ENCODE measurements around the gene ATP2C2.

Gene ATP2C2

DNA sequence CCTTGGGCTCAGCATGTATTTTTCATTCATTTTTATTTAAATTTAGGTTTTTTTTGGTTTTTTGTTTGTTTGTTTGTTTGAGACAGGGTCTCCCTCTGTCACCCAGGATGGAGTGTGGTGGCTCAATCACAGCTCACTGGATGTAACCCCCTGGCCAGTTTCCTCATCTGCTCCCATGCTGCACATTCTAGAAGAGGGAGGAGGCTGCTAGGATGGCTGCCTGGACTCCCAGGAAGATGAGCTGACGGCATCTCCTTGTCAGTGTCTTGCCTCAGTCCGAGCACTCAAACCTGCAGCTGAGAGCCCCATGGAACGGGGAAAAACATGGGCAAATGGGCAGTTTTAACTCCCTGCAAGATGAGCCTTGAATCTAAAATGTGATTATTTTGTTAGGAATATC lies 128.7 kb downstream of the ATP2C2 start:
- peaks cover 19% of the 10 kb centered on the region for H3K36me3 ChIP-seq (ENCODE audit: control insufficient read depth, low read length)
- TF ChIP-seq, protein P1, sequence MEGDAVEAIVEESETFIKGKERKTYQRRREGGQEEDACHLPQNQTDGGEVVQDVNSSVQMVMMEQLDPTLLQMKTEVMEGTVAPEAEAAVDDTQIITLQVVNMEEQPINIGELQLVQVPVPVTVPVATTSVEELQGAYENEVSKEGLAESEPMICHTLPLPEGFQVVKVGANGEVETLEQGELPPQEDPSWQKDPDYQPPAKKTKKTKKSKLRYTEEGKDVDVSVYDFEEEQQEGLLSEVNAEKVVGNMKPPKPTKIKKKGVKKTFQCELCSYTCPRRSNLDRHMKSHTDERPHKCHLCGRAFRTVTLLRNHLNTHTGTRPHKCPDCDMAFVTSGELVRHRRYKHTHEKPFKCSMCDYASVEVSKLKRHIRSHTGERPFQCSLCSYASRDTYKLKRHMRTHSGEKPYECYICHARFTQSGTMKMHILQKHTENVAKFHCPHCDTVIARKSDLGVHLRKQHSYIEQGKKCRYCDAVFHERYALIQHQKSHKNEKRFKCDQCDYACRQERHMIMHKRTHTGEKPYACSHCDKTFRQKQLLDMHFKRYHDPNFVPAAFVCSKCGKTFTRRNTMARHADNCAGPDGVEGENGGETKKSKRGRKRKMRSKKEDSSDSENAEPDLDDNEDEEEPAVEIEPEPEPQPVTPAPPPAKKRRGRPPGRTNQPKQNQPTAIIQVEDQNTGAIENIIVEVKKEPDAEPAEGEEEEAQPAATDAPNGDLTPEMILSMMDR (IDR thresholded peaks at IDR 0.05; ENCODE audit: low read depth, low read length, poor library complexity, severe bottlenecking) = no peak
- no peak for TF ChIP-seq EZH2phosphoT487 (IDR thresholded peaks at IDR 0.05; ENCODE audit: borderline replicate concordance, low read length)

DNA sequence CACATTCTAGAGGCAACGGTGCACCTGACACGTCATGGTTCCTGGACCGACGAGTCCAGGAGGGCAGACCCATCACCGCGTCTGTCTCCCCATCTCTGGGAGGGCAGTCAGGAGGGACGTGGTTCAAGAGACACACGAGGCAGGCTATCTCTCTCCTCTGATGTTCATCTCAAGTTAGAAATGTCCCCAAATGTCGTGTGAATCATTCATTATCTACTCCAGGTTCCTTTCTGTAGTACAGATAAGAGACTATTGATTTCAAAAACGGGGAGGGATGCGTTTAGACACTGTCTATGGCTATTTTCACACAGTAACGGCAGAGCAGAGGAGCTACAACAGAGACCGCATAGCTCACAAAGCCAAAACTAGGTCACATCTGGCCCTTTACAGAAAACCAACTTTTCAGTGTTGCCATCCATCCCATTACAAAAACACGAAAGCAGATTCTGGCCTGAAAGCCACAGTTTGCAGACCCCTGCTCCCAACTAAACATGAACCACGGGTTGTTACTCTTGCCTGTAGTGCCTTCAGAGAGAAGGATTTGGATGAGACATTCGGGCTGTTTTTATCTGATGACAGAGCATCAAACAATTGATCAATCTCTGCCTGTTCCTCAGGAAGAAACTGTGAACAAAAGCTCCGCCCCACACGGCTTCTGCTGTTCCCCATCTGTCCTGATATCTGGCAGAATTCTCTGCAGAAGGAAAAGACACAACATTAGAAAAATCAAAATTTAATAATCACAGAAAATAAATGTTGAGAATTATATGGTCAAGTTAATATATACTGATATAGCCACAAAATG lies 129.3 kb downstream of the ATP2C2 start:
- Histone ChIP-seq H3K36me3 (ENCODE audit: control insufficient read depth, low read length) (peaks cover 19% of the 10 kb centered on the region), H3K4me3 (ENCODE audit: low read length) (no peak overlapping the region), H3K27me3 (ENCODE audit: control insufficient read depth, low read length) (no peaks in the 10 kb centered on the region), H3K4me1 (ENCODE audit: control insufficient read depth, low read length) (no peaks in the 10 kb centered on the region), H3K9me3 (ENCODE audit: control insufficient read depth, insufficient read depth, low read length) (peaks cover 5% of the 10 kb centered on the region; the same call in 1 of the 2 replicates), H4K20me1 (ENCODE audit: control insufficient read depth, insufficient read depth, low read depth, low read length) (no peaks in the 10 kb centered on the region), H3F3A (ENCODE audit: control insufficient read depth, insufficient read depth) (no peaks in the 10 kb centered on the region), H3K27ac (ENCODE audit: low read depth, low read length) (no peak overlapping the region), H3K79me2 (ENCODE audit: control insufficient read depth, low read length) (no peaks in the 10 kb centered on the region), H3K9me2 (replicated peaks; ENCODE audit: control insufficient read depth, low read length) (no peaks in the 10 kb centered on the region), H3K4me2 (ENCODE audit: low read length) (no peak overlapping the region)
- no peak for TF ChIP-seq EZH2phosphoT487 (IDR thresholded peaks at IDR 0.05; ENCODE audit: borderline replicate concordance, low read length)
- TF ChIP-seq, protein P1 (IDR thresholded peaks at IDR 0.05; ENCODE audit: low read depth, low read length, poor library complexity, severe bottlenecking) = no peak

More for the DNA sequence above, 128.7 kb downstream of the ATP2C2 start:
- H3K4me3 ChIP-seq (ENCODE audit: low read length) = no peak overlapping the region
- no peaks in the 10 kb centered on the region for H4K20me1 ChIP-seq (ENCODE audit: control insufficient read depth, insufficient read depth, low read depth, low read length)
- no peak overlapping the region for H3K27ac ChIP-seq (ENCODE audit: low read depth, low read length)
- no peak overlapping the region for H3K4me2 ChIP-seq (ENCODE audit: low read length)
- H3K9me3 ChIP-seq (ENCODE audit: control insufficient read depth, insufficient read depth, low read length) = peaks cover 5% of the 10 kb centered on the region; the same call in 1 of the 2 replicates
- H3K27me3 ChIP-seq (ENCODE audit: control insufficient read depth, low read length) = no peaks in the 10 kb centered on the region
- no peaks in the 10 kb centered on the region for H3K9me2 ChIP-seq (replicated peaks; ENCODE audit: control insufficient read depth, low read length)
- no peaks in the 10 kb centered on the region for H3F3A ChIP-seq (ENCODE audit: control insufficient read depth, insufficient read depth)
- no peaks in the 10 kb centered on the region for H3K79me2 ChIP-seq (ENCODE audit: control insufficient read depth, low read length)
- no peaks in the 10 kb centered on the region for H3K4me1 ChIP-seq (ENCODE audit: control insufficient read depth, low read length)

DNA sequence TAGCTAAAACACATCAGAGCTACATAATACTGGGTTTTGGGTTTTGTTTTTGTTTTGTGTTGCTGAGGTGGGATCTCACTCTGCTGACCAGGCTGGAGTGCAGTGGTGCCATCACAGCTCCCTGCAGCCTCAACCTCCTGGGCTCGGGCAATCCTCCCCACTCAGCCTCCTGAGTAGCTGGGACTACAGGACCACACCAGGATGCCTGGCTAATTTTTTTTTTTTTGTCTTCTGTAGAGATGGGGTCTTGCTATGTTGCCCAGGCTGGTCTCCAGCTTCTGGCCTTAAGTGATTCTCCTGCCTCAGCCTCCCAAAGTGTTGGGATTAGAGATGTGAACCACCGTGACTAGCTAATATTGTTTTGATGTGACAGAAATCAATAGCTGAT lies 129.9 kb downstream of the ATP2C2 start:
- no peak overlapping the region for H3K27ac ChIP-seq (ENCODE audit: low read depth, low read length)

More for the DNA sequence above, 129.9 kb downstream of the ATP2C2 start:
- Histone ChIP-seq H3K4me3 (ENCODE audit: low read length) (no peak overlapping the region), H3K9me2 (replicated peaks; ENCODE audit: control insufficient read depth, low read length) (no peaks in the 10 kb centered on the region), H3K79me2 (ENCODE audit: control insufficient read depth, low read length) (no peaks in the 10 kb centered on the region), H3K36me3 (ENCODE audit: control insufficient read depth, low read length) (peaks cover 14% of the 10 kb centered on the region), H3K27me3 (ENCODE audit: control insufficient read depth, low read length) (no peaks in the 10 kb centered on the region), H3F3A (ENCODE audit: control insufficient read depth, insufficient read depth) (no peaks in the 10 kb centered on the region), H3K4me1 (ENCODE audit: control insufficient read depth, low read length) (no peaks in the 10 kb centered on the region), H3K4me2 (ENCODE audit: low read length) (no peak overlapping the region), H3K9me3 (ENCODE audit: control insufficient read depth, insufficient read depth, low read length) (peaks cover 5% of the 10 kb centered on the region; the same call in 1 of the 2 replicates), H4K20me1 (ENCODE audit: control insufficient read depth, insufficient read depth, low read depth, low read length) (no peaks in the 10 kb centered on the region)
- TF ChIP-seq EZH2phosphoT487 (IDR thresholded peaks at IDR 0.05; ENCODE audit: borderline replicate concordance, low read length) = no peak
